Astrocyte (in vitro differentiated cells and primary cell): ENCODE results near the gene ST6GALNAC3. TPM values are rescaled to one million over a fixed set of nuclear protein-coding genes. Genes with fewer than 3 reads are reported as not detected.

Experiments used
- DNase-seq: peaks from one replicate; pipeline ENCODE4 v3.0.0-alpha.2; 2010; ENCODE audit warnings: low read depth
- FAIRE-seq: peaks from 2 replicates; lab custom pipeline; 2011; peaks lifted over from hg19 to GRCh38; lab: Jason Lieb, UNC
- H2AFZ ChIP-seq: 2 replicates; pipeline ENCODE4 v1.6.0; 2012; ENCODE audit warnings: low read depth, low read length, inconsistent platforms
- H3K27ac ChIP-seq: 2 replicates; pipeline ENCODE4 v1.5.1; 2011; ENCODE audit warnings: low read depth, low read length, inconsistent platforms
- H3K27me3 ChIP-seq: 2 replicates; pipeline ENCODE4 v1.6.0; 2011; ENCODE audit warnings: low read length, inconsistent platforms; ENCODE audit not compliant: insufficient read depth
- H3K36me3 ChIP-seq: 2 replicates; pipeline ENCODE4 v1.5.1; 2011; ENCODE audit warnings: low read length, inconsistent platforms; ENCODE audit not compliant: insufficient read depth
- H3K4me1 ChIP-seq: 2 replicates; pipeline ENCODE4 v1.5.1; 2011; ENCODE audit warnings: low read length, inconsistent platforms; ENCODE audit not compliant: insufficient read depth
- H3K4me2 ChIP-seq: 2 replicates; pipeline ENCODE4 v1.6.0; 2012; ENCODE audit warnings: low read length, inconsistent platforms
- H3K4me3 ChIP-seq: 2 replicates; pipeline ENCODE4 v1.5.1; 2011; ENCODE audit warnings: low read depth, mild to moderate bottlenecking, low read length, inconsistent platforms; ENCODE audit not compliant: insufficient read depth
- H3K79me2 ChIP-seq: 2 replicates; pipeline ENCODE4 v1.6.0; 2012; ENCODE audit warnings: mild to moderate bottlenecking, low read length, inconsistent platforms; ENCODE audit not compliant: insufficient read depth
- H3K9ac ChIP-seq: 2 replicates; pipeline ENCODE4 v1.6.0; 2012; ENCODE audit warnings: mild to moderate bottlenecking, low read length, inconsistent platforms
- H3K9me3 ChIP-seq: 2 replicates; pipeline ENCODE4 v1.5.1; 2012; ENCODE audit warnings: low read depth, mild to moderate bottlenecking, low read length, inconsistent platforms; ENCODE audit not compliant: insufficient read depth
- H4K20me1 ChIP-seq: 2 replicates; pipeline ENCODE4 v1.6.0; 2012; ENCODE audit warnings: low read length, inconsistent platforms; ENCODE audit not compliant: insufficient read depth
- H3K27ac Mint-ChIP-seq: one replicate; pipeline ENCODE4 v1.8.0; 2021; ENCODE audit warnings: mild to moderate bottlenecking, mixed read lengths; ENCODE audit not compliant: unreplicated experiment
- H3K27me3 Mint-ChIP-seq: one replicate; pipeline ENCODE4 v1.8.0; 2021; ENCODE audit warnings: low read depth, mixed read lengths; ENCODE audit not compliant: unreplicated experiment
- H3K36me3 Mint-ChIP-seq: one replicate; pipeline ENCODE4 v1.8.0; 2021; ENCODE audit warnings: low read depth, mixed read lengths; ENCODE audit not compliant: unreplicated experiment
- H3K4me1 Mint-ChIP-seq: one replicate; pipeline ENCODE4 v1.8.0; 2021; ENCODE audit warnings: low read depth, mixed read lengths; ENCODE audit not compliant: unreplicated experiment
- H3K4me3 Mint-ChIP-seq: one replicate; pipeline ENCODE4 v1.8.0; 2021; ENCODE audit warnings: mild to moderate bottlenecking, moderate library complexity, mixed read lengths; ENCODE audit not compliant: unreplicated experiment
- H3K9me3 Mint-ChIP-seq: one replicate; pipeline ENCODE4 v1.8.0; 2021; ENCODE audit warnings: mild to moderate bottlenecking, mixed read lengths; ENCODE audit not compliant: unreplicated experiment
- CTCF ChIP-seq: IDR thresholded peaks from 2 replicates; pipeline ENCODE4 v1.5.1; 2011; ENCODE audit warnings: low read depth, mild to moderate bottlenecking, inconsistent platforms, low read length, moderate library complexity; ENCODE audit not compliant: insufficient read depth
- EZH2 ChIP-seq: IDR thresholded peaks from 2 replicates; pipeline ENCODE4 v1.6.1; 2012; ENCODE audit warnings: mild to moderate bottlenecking, low read length, inconsistent platforms; ENCODE audit not compliant: insufficient read depth
- total RNA-seq: library from RNA; stranded (reverse); gene quantifications from 2 replicates; pipeline ENCODE4 v1.2.1, GENCODE V29; 2021

ST6GALNAC3 gene
- total RNA-seq, 1 donor from 2014 or later, result 3.2 TPM

- Histone ChIP-seq H3K36me3 (no peaks in the 10 kb centered on the region), H3K9ac (no peak overlapping the region), H3K4me3 (no peak overlapping the region), H3K27ac (no peak overlapping the region), H3K79me2 (no peaks in the 10 kb centered on the region), H4K20me1 (no peaks in the 10 kb centered on the region), H3K4me1 (no peaks in the 10 kb centered on the region), H3K4me2 (no peak overlapping the region), H2AFZ (no peak overlapping the region), H3K27me3 (no peaks in the 10 kb centered on the region), H3K9me3 (no peaks in the 10 kb centered on the region)
- Mint-ChIP-seq H3K9me3 (no peaks in the 10 kb centered on the region), H3K27ac (no peak overlapping the region), H3K4me3 (no peak overlapping the region), H3K27me3 (peaks cover 5% of the 10 kb centered on the region), H3K4me1 (no peaks in the 10 kb centered on the region), H3K36me3 (no peaks in the 10 kb centered on the region)
- DNase-seq (no peak), FAIRE-seq (no peak)
- TF ChIP-seq CTCF, result no peak
- TF ChIP-seq EZH2, result no peak
Observed at GRCh38 chr1:76098845-76099244, 24.3 kb downstream of the ST6GALNAC3 start.

DNA sequence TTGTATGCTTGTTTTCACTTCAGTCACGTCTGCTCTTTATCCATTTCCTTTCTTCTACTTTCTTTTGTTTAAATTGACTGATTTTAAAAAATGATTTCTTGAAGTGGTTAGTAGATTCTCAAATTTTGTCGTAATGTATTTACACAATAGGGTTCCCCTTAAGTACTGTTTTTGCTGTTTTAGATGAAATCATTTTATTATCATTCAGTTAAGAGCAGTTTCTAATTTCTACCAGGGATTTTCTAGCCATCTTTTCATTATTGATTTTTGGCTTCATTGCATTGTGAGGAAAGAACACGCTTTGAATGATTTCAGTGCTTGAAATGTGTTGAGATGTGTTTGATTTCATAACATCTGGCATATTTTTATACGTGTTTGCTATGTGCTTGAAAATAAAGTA, 27.0 kb downstream of the ST6GALNAC3 start:
- no peaks in the 10 kb centered on the region for H3K36me3 Mint-ChIP-seq
- no peak for FAIRE-seq

More for the DNA sequence above, 27.0 kb downstream of the ST6GALNAC3 start:
- Mint-ChIP-seq H3K27ac (no peak overlapping the region), H3K9me3 (no peaks in the 10 kb centered on the region), H3K4me3 (no peak overlapping the region), H3K27me3 (no peaks in the 10 kb centered on the region), H3K4me1 (no peaks in the 10 kb centered on the region)
- no peaks in the 10 kb centered on the region for H3K9me3 ChIP-seq
- no peaks in the 10 kb centered on the region for H3K36me3 ChIP-seq
- H3K4me3 ChIP-seq, result no peak overlapping the region
- no peaks in the 10 kb centered on the region for H4K20me1 ChIP-seq
- DNase-seq, result no peak
- H3K79me2 ChIP-seq, result no peaks in the 10 kb centered on the region
- H3K4me2 ChIP-seq, result no peak overlapping the region
- no peak overlapping the region for H3K27ac ChIP-seq
- no peak overlapping the region for H3K9ac ChIP-seq
- no peak overlapping the region for H2AFZ ChIP-seq
- no peaks in the 10 kb centered on the region for H3K4me1 ChIP-seq
- no peaks in the 10 kb centered on the region for H3K27me3 ChIP-seq
- TF ChIP-seq CTCF (no peak), EZH2 (no peak)
